Epithelial cell of proximal tubule (primary cell): ENCODE measurements around the gene IQSEC1. TPM values are rescaled to one million over a fixed set of nuclear protein-coding genes. Genes with fewer than 3 reads are reported as not detected.

Experiments used
- DNase-seq: peaks from one replicate; pipeline ENCODE4 v3.0.0-alpha.2; 2011; ENCODE audit warnings: low read depth
- H3K4me3 ChIP-seq: 2 replicates; pipeline ENCODE4 v1.5.1; 2011; ENCODE audit warnings: low read depth, mild to moderate bottlenecking, low read length
- CTCF ChIP-seq: conservative IDR thresholded peaks from 2 replicates; pipeline ENCODE4 v1.5.1; 2012; ENCODE audit warnings: low read depth, mild to moderate bottlenecking, low read length
- total RNA-seq: library from RNA; depleted of rRNA; stranded (reverse); fragments of >200 nt; gene quantifications from 2 replicates; pipeline ENCODE4 v1.2.3, GENCODE V29; 2015

IQSEC1 gene
- total RNA-seq, 1 donor from 2014 or later, result 8.8 TPM

- no peak for DNase-seq
- no peak for TF ChIP-seq CTCF
Measured at GRCh38 chr3:13009946-13010315, 63.3 kb downstream of the IQSEC1 start.

GRCh38 chr3:13009132-13009945, 63.9 kb downstream of the IQSEC1 start:
- DNase-seq, result no peak
- no peak for TF ChIP-seq CTCF

More at GRCh38 chr3:13009946-13010315, 63.3 kb downstream of the IQSEC1 start:
- no peak overlapping the region for H3K4me3 ChIP-seq

GRCh38 chr3:13008155-13008995, 64.9 kb downstream of the IQSEC1 start:
- no peak for TF ChIP-seq CTCF
- H3K4me3 ChIP-seq, result no peak overlapping the region
- DNase-seq, result no peak

More at GRCh38 chr3:13009132-13009945, 63.9 kb downstream of the IQSEC1 start:
- H3K4me3 ChIP-seq, result no peak overlapping the region

GRCh38 chr3:13007251-13007941, 65.8 kb downstream of the IQSEC1 start:
- no peak overlapping the region for H3K4me3 ChIP-seq
- TF ChIP-seq CTCF, result no peak
- DNase-seq, result no peak

GRCh38 chr3:13006216-13006990, 66.8 kb downstream of the IQSEC1 start:
- no peak overlapping the region for H3K4me3 ChIP-seq
- TF ChIP-seq CTCF, result no peak
- DNase-seq, result no peak

GRCh38 chr3:13005301-13005700, 67.9 kb downstream of the IQSEC1 start:
- no peak overlapping the region for H3K4me3 ChIP-seq
- TF ChIP-seq CTCF, result no peak
- no peak for DNase-seq
